Endothelial cell of umbilical vein (primary cell): ENCODE measurements around the gene NRXN3. TPM values are rescaled to one million over a fixed set of nuclear protein-coding genes. Genes with fewer than 3 reads are reported as not detected.

Experiments
- BruUV-seq: library from RNA; stranded (reverse); fragments of 400-500 nt; replicated peaks from 2 replicates; lab custom pipeline; 2021; lab: Mats Ljungman, UMichigan
- CTCF ChIA-PET: fragments of 300-600, 350-600 bp; sonication (Branson Sonifier 250); formaldehyde crosslinking; loops from one replicate; lab custom pipeline; 2021; ENCODE audit warnings: antibody characterized with exemption, inconsistent platforms; lab: Charles Lee
- POLR2A ChIA-PET: fragments of 300-600, 350-600 bp; sonication (Branson Sonifier 250); formaldehyde crosslinking; loops from one replicate; lab custom pipeline; 2021; ENCODE audit warnings: antibody characterized with exemption, inconsistent platforms; lab: Charles Lee
- DNase-seq: peaks from one replicate; pipeline ENCODE4 v3.0.0-alpha.2; 2011; ENCODE audit warnings: low read depth, low spot score
- FAIRE-seq: peaks from 2 replicates; lab custom pipeline; 2011; peaks lifted over from hg19 to GRCh38; lab: Jason Lieb, UNC
- H2AFZ ChIP-seq: 2 replicates; pipeline ENCODE4 v1.6.0; 2012; ENCODE audit warnings: low read depth, low read length, control low read depth, inconsistent platforms
- H3K27ac ChIP-seq: 2 replicates; pipeline ENCODE4 v1.5.1; 2011; ENCODE audit warnings: low read depth, mild to moderate bottlenecking, control low read depth, low read length, moderate library complexity; ENCODE audit not compliant: insufficient read depth
- H3K27me3 ChIP-seq, 2 experiments: 2 replicates each; pipeline versions ENCODE4 v1.6.0 to v1.6.1; 2011; ENCODE audit warnings: low read length in 2 of 2, mixed read lengths in 1 of 2; ENCODE audit not compliant: control insufficient read depth in 2 of 2, insufficient read depth in 2 of 2
- H3K36me3 ChIP-seq, 2 experiments: 2 replicates in 1 of 2; 3 replicates in 1 of 2; pipeline ENCODE4 v1.5.1; 2011; ENCODE audit warnings: low read length in 2 of 2, mild to moderate bottlenecking in 1 of 2, moderate library complexity in 1 of 2; ENCODE audit not compliant: control insufficient read depth in 2 of 2, insufficient read depth in 2 of 2; ENCODE audit errors: extremely low read depth in 1 of 2
- H3K4me1 ChIP-seq: 3 replicates; pipeline ENCODE4 v1.5.1; 2011; ENCODE audit warnings: mild to moderate bottlenecking, low read length; ENCODE audit not compliant: control insufficient read depth, insufficient read depth; ENCODE audit errors: extremely low read depth
- H3K4me2 ChIP-seq: 2 replicates; pipeline ENCODE4 v1.6.1; 2011; ENCODE audit warnings: low read length, control low read depth, mixed read lengths; ENCODE audit not compliant: insufficient read depth
- H3K4me3 ChIP-seq, 3 experiments: fragments of 200-600 bp in 1 of 3; sonication (generic), shearing (Covaris generic) in 1 of 3; replicated peaks in 1 of 3; 2 replicates each; pipeline ENCODE4 v1.5.1; 2011 to 2016; ENCODE audit warnings: control low read depth in 3 of 3, low read length in 3 of 3, mild to moderate bottlenecking in 2 of 3, inconsistent platforms in 1 of 3, low read depth in 1 of 3, moderate library complexity in 1 of 3; ENCODE audit not compliant: insufficient read depth in 1 of 3
- H3K79me2 ChIP-seq: 2 replicates; pipeline ENCODE4 v1.6.0; 2012; ENCODE audit warnings: low read length, inconsistent platforms; ENCODE audit not compliant: control insufficient read depth, insufficient read depth
- H3K9ac ChIP-seq: replicated peaks from 2 replicates; pipeline ENCODE3; 2011; ENCODE audit warnings: low read length, control low read depth; ENCODE audit not compliant: insufficient read depth; ENCODE audit errors: extremely low read depth
- H3K9me1 ChIP-seq: replicated peaks from 3 replicates; pipeline ENCODE4 v1.6.0; 2011; ENCODE audit warnings: mild to moderate bottlenecking, low read length; ENCODE audit not compliant: control insufficient read depth, insufficient read depth; ENCODE audit errors: extremely low read depth
- H3K9me3 ChIP-seq: replicated peaks from 2 replicates; pipeline ENCODE4 v1.5.1; 2012; ENCODE audit warnings: low read length, inconsistent platforms; ENCODE audit not compliant: control insufficient read depth, insufficient read depth
- H4K20me1 ChIP-seq: replicated peaks from 2 replicates; pipeline ENCODE3; 2011; ENCODE audit warnings: mild to moderate bottlenecking, low read length; ENCODE audit not compliant: control insufficient read depth, insufficient read depth; ENCODE audit errors: extremely low read depth
- EZH2 ChIP-seq: IDR thresholded peaks from 2 replicates; pipeline ENCODE4 v1.6.1; 2012; ENCODE audit warnings: borderline replicate concordance, low read depth, mild to moderate bottlenecking, moderate library complexity, low read length, inconsistent platforms; ENCODE audit not compliant: severe bottlenecking
- FOS ChIP-seq: IDR thresholded peaks from 2 replicates; pipeline ENCODE4 v1.6.1; 2011; ENCODE audit warnings: mild to moderate bottlenecking, low read length, moderate library complexity, borderline replicate concordance; ENCODE audit not compliant: insufficient read depth
- GATA2 ChIP-seq: IDR thresholded peaks from 2 replicates; pipeline ENCODE4 v1.7.0; 2011; ENCODE audit warnings: low read depth, mild to moderate bottlenecking, moderate library complexity, mixed read lengths, low read length; ENCODE audit not compliant: insufficient read length, insufficient read depth
- JUN ChIP-seq: IDR thresholded peaks from 2 replicates; pipeline ENCODE4 v1.6.1; 2011; ENCODE audit warnings: borderline replicate concordance, low read depth; ENCODE audit not compliant: insufficient read length, insufficient read depth
- MYC ChIP-seq: IDR thresholded peaks from one replicate; pipeline ENCODE4 v1.6.1; 2011; ENCODE audit warnings: mild to moderate bottlenecking, low read depth, low read length
- POLR2A ChIP-seq: IDR thresholded peaks from 2 replicates; pipeline ENCODE4 v1.6.1; 2012; ENCODE audit warnings: low read depth, mild to moderate bottlenecking, control low read depth, low read length
- POLR2AphosphoS5 ChIP-seq: IDR thresholded peaks from 2 replicates; pipeline ENCODE4 v1.6.1; 2012; ENCODE audit warnings: low read depth, mild to moderate bottlenecking, control low read depth, low read length, moderate library complexity; ENCODE audit not compliant: insufficient read depth
- dilution Hi-C: fragments of 300-500 bp; cut with MboI; formaldehyde crosslinking; loops from one replicate; pipeline ENCODE4 v1.15.0; 2019; ENCODE audit warnings: low sequenced_read_pairs; ENCODE audit not compliant: extremely low pct_ligation_motif_present
- intact Hi-C: fragments of 100-400 bp; cut with micrococcal nuclease; formaldehyde crosslinking; loops from one replicate; pipeline ENCODE4 v1.10.0; 2022
- polyA plus RNA-seq, 4 experiments: library from polyadenylated mRNA; depleted of rRNA in 3 of 4; stranded (reverse) in 3 of 4; unstranded in 1 of 4; fragments of >200 nt; gene quantifications; 2 replicates each; pipeline versions ENCODE4 v1.2.1 to v1.2.3, GENCODE V29; 2011 to 2012; ENCODE audit warnings: missing spikeins in 1 of 4
- total RNA-seq: library from RNA; stranded (reverse); gene quantifications from 2 replicates; pipeline ENCODE4 v1.2.3, GENCODE V29; 2021
- TF ChIP-seq, protein P1 (sequence below), 2 donors: IDR thresholded peaks; 1 replicate in 1 of 2; 2 replicates in 1 of 2; pipeline ENCODE4 v1.5.1; 2011; ENCODE audit warnings: low read length in 2 of 2, mild to moderate bottlenecking in 2 of 2, moderate library complexity in 2 of 2, control low read depth in 1 of 2, inconsistent platforms in 1 of 2, low read depth in 1 of 2; ENCODE audit not compliant: insufficient read depth in 1 of 2; ENCODE audit errors: extremely low read depth in 1 of 2
- TF ChIP-seq, protein P2 (sequence below): IDR thresholded peaks from 2 replicates; pipeline ENCODE4 v1.6.1; 2011; ENCODE audit not compliant: insufficient read depth, insufficient read length

The NRXN3 gene
- total and polyA plus RNA-seq, 2 donors (not counting 3 experiments of a cell fraction or from before 2014, with no cell fraction given), result 0.72 to 4.2 TPM

GRCh38 chr14:78627114-78627513, 456.9 kb downstream of the NRXN3 start:
- intact Hi-C loops, result no loop called here
- ChIA-PET CTCF (interaction anchor here (1.4 kb wide), 1 partner anchor 21 kb away, joined by 3 read pairs; no protein-coding TSS in a partner anchor), POLR2A (no interaction called here)
- no peak overlapping the region for H3K27ac ChIP-seq
- H4K20me1 ChIP-seq, result no peaks in the 10 kb centered on the region
- no peaks in the 10 kb centered on the region for H3K27me3 ChIP-seq
- no peak overlapping the region for H3K4me2 ChIP-seq
- DNase-seq (peak; percentile 32), FAIRE-seq (no peak)
- H3K4me3 ChIP-seq, result no peak overlapping the region
- H3K36me3 ChIP-seq, result no peaks in the 10 kb centered on the region
- no peaks in the 10 kb centered on the region for H3K9me1 ChIP-seq
- H2AFZ ChIP-seq, result no peak overlapping the region
- dilution Hi-C loops, result no loop called here
- no peaks in the 10 kb centered on the region for H3K79me2 ChIP-seq
- BruUV-seq, result no TSS peak
- no peak overlapping the region for H3K9ac ChIP-seq
- TF ChIP-seq FOS (no peak), POLR2A (no peak), JUN (no peak), GATA2 (no peak), MYC (no peak), POLR2AphosphoS5 (no peak), EZH2 (no peak)
- TF ChIP-seq, protein P1, sequence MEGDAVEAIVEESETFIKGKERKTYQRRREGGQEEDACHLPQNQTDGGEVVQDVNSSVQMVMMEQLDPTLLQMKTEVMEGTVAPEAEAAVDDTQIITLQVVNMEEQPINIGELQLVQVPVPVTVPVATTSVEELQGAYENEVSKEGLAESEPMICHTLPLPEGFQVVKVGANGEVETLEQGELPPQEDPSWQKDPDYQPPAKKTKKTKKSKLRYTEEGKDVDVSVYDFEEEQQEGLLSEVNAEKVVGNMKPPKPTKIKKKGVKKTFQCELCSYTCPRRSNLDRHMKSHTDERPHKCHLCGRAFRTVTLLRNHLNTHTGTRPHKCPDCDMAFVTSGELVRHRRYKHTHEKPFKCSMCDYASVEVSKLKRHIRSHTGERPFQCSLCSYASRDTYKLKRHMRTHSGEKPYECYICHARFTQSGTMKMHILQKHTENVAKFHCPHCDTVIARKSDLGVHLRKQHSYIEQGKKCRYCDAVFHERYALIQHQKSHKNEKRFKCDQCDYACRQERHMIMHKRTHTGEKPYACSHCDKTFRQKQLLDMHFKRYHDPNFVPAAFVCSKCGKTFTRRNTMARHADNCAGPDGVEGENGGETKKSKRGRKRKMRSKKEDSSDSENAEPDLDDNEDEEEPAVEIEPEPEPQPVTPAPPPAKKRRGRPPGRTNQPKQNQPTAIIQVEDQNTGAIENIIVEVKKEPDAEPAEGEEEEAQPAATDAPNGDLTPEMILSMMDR (IDR thresholded peaks at IDR 0.05; ENCODE audit: extremely low read depth in 1 of 2, insufficient read depth in 1 of 2, low read depth in 1 of 2, low read length in 2 of 2), result no peak
- TF ChIP-seq, protein P2, sequence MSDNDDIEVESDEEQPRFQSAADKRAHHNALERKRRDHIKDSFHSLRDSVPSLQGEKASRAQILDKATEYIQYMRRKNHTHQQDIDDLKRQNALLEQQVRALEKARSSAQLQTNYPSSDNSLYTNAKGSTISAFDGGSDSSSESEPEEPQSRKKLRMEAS, result no peak
- no peaks in the 10 kb centered on the region for H3K9me3 ChIP-seq
- no peaks in the 10 kb centered on the region for H3K4me1 ChIP-seq
